HCT116 (cell line): ENCODE results near the gene ANXA3. TPM values are rescaled to one million over a fixed set of nuclear protein-coding genes. Genes with fewer than 3 reads are reported as not detected.

ENCODE experiments used
- ATAC-seq: fragments of 200-7000 bp; cut with Tn5 transposase; 2 replicates; pipeline ENCODE4 v1.9.1; 2020; ENCODE audit warnings: mild to moderate bottlenecking, moderate library complexity
- BruUV-seq: library from RNA; stranded (reverse); fragments of 400-500 nt; replicated peaks from 2 replicates; lab custom pipeline; 2021; lab: Mats Ljungman, UMichigan
- CTCF ChIA-PET: fragments of 300-600 bp; sonication (Branson Sonifier 250); formaldehyde crosslinking; loops from one replicate; lab custom pipeline; 2021; ENCODE audit warnings: antibody characterized with exemption; lab: Charles Lee
- POLR2A ChIA-PET: fragments of 300-600, 350-600 bp; sonication (Branson Sonifier 250); formaldehyde crosslinking; loops from one replicate; lab custom pipeline; 2021; ENCODE audit warnings: antibody characterized with exemption; lab: Charles Lee
- RAD21 ChIA-PET, 2 experiments: fragments of 300-600 bp; sonication (Branson Sonifier 250); formaldehyde crosslinking; loops; one replicate each; lab custom pipeline; 2023; ENCODE audit warnings: low total read pairs in 2 of 2; ENCODE audit not compliant: uncharacterized antibody in 2 of 2, unreplicated experiment in 2 of 2, low non-redundant PET in 1 of 2; lab: Charles Lee
- DNase-seq: peaks from one replicate; pipeline ENCODE4 v3.0.0-alpha.2; 2010; ENCODE audit warnings: low read depth, low spot score
- H2AFZ ChIP-seq: fragments of 200-600 bp; shearing (Covaris generic), sonication (generic); 2 replicates; pipeline ENCODE4 v1.6.1; 2017; ENCODE audit warnings: low read depth, mixed run types, mixed read lengths, antibody characterized with exemption, low read length; ENCODE audit not compliant: poor library complexity, severe bottlenecking
- H3K27ac ChIP-seq: 2 replicates; pipeline ENCODE4 v1.5.1; 2012; ENCODE audit warnings: low read depth, low read length
- H3K27me3 ChIP-seq: fragments of 200-600 bp; sonication (generic); 2 replicates; pipeline ENCODE4 v1.6.1; 2016; ENCODE audit warnings: mixed run types, low read length, mixed read lengths; ENCODE audit not compliant: insufficient read depth
- H3K36me3 ChIP-seq, 2 experiments: fragments of 200-500 bp in 1 of 2; fragments of 200-600 bp in 1 of 2; sonication (Bioruptor generic) in 1 of 2; sonication (generic) in 1 of 2; 2 replicates each; pipeline versions ENCODE4 v1.5.1 to v1.6.1; 2014 to 2016; ENCODE audit warnings: low read length in 2 of 2, inconsistent platforms in 1 of 2, mixed read lengths in 1 of 2, mixed run types in 1 of 2; ENCODE audit not compliant: insufficient read depth in 2 of 2, control insufficient read depth in 1 of 2
- H3K4me1 ChIP-seq, 2 experiments: fragments of 200-600 bp in 1 of 2; sonication (generic) in 1 of 2; 2 replicates each; pipeline versions ENCODE4 v1.5.1 to v1.6.1; 2012 to 2017; ENCODE audit warnings: low read length in 2 of 2, inconsistent platforms in 1 of 2, mild to moderate bottlenecking in 1 of 2, mixed read lengths in 1 of 2, mixed run types in 1 of 2, moderate library complexity in 1 of 2; ENCODE audit not compliant: insufficient read depth in 2 of 2, control insufficient read depth in 1 of 2
- H3K4me2 ChIP-seq: fragments of 200-600 bp; sonication (generic); 2 replicates; pipeline ENCODE4 v1.6.1; 2017; ENCODE audit warnings: mixed run types, low read length, mixed read lengths
- H3K4me3 ChIP-seq, 2 experiments: fragments of 200-600 bp in 1 of 2; sonication (generic) in 1 of 2; replicated peaks in 1 of 2; 2 replicates each; pipeline ENCODE4 v1.5.1; 2011 to 2016; ENCODE audit warnings: low read length in 2 of 2, control low read depth in 1 of 2, low read depth in 1 of 2, mild to moderate bottlenecking in 1 of 2, mixed read lengths in 1 of 2, mixed run types in 1 of 2
- H3K79me2 ChIP-seq: fragments of 200-600 bp; sonication (generic); 2 replicates; pipeline ENCODE4 v1.6.1; 2017; ENCODE audit warnings: mild to moderate bottlenecking, mixed run types, low read length, moderate library complexity, mixed read lengths; ENCODE audit not compliant: insufficient read depth
- H3K9ac ChIP-seq: fragments of 200-600 bp; sonication (generic); 2 replicates; pipeline ENCODE4 v1.6.1; 2016; ENCODE audit warnings: low read length, mixed read lengths
- H3K9me2 ChIP-seq: fragments of 200-600 bp; sonication (generic), shearing (Covaris generic); 2 replicates; pipeline ENCODE4 v1.6.1; 2017; ENCODE audit warnings: mixed run types, mild to moderate bottlenecking, moderate library complexity; ENCODE audit not compliant: insufficient read depth
- H3K9me3 ChIP-seq, 2 experiments: fragments of 200-500 bp in 1 of 2; fragments of 200-600 bp in 1 of 2; sonication (Bioruptor generic) in 1 of 2; sonication (generic) in 1 of 2; 2 replicates each; pipeline ENCODE4 v1.6.1; 2014 to 2017; ENCODE audit warnings: low read length in 2 of 2, mixed read lengths in 2 of 2, inconsistent platforms in 1 of 2, low read depth in 1 of 2, mild to moderate bottlenecking in 1 of 2, mixed run types in 1 of 2, moderate library complexity in 1 of 2; ENCODE audit not compliant: control insufficient read depth in 1 of 2, insufficient read depth in 1 of 2
- H4K20me1 ChIP-seq: fragments of 200-600 bp; sonication (generic), shearing (Covaris generic); 2 replicates; pipeline ENCODE4 v1.6.1; 2017; ENCODE audit warnings: mixed run types, mild to moderate bottlenecking, moderate library complexity; ENCODE audit not compliant: insufficient read depth
- ATF3 ChIP-seq: IDR thresholded peaks from 2 replicates; pipeline ENCODE4 v1.6.1; 2012
- CBX3 ChIP-seq: IDR thresholded peaks from 2 replicates; pipeline ENCODE4 v1.6.1; 2012; ENCODE audit warnings: low read depth
- CEBPB ChIP-seq: IDR thresholded peaks from 2 replicates; pipeline ENCODE4 v1.6.1; 2012; ENCODE audit warnings: low read depth
- CTCF ChIP-seq, 3 experiments: fragments of 200-600 bp in 1 of 3; sonication (generic) in 1 of 3; IDR thresholded peaks in 2 of 3; conservative IDR thresholded peaks in 1 of 3; 2 replicates each; pipeline ENCODE4 v1.5.1; 2012 to 2017; ENCODE audit warnings: low read depth in 2 of 3, low read length in 2 of 3, antibody characterized with exemption in 1 of 3, borderline replicate concordance in 1 of 3, control low read depth in 1 of 3, mild to moderate bottlenecking in 1 of 3, mixed read lengths in 1 of 3, mixed run types in 1 of 3, moderate library complexity in 1 of 3; ENCODE audit not compliant: insufficient read depth in 1 of 3
- ELF1 ChIP-seq: IDR thresholded peaks from 2 replicates; pipeline ENCODE4 v1.6.1; 2012; ENCODE audit warnings: low read depth, borderline replicate concordance
- EZH2 ChIP-seq: fragments of 200-600 bp; sonication (generic); IDR thresholded peaks from 2 replicates; pipeline ENCODE4 v1.6.1; 2017; ENCODE audit warnings: antibody characterized with exemption, mixed run types
- EZH2phosphoT487 ChIP-seq: fragments of 200-600 bp; IDR thresholded peaks from 2 replicates; pipeline ENCODE4 v1.6.1; 2018; ENCODE audit warnings: antibody characterized with exemption, borderline replicate concordance
- JUND ChIP-seq: IDR thresholded peaks from 2 replicates; pipeline ENCODE4 v1.6.1; 2012
- MAX ChIP-seq: IDR thresholded peaks from 2 replicates; pipeline ENCODE4 v1.6.1; 2012
- POLR2A ChIP-seq: IDR thresholded peaks from 2 replicates; pipeline ENCODE4 v1.7.0; 2011; ENCODE audit warnings: borderline replicate concordance; ENCODE audit not compliant: insufficient read depth, insufficient read length; ENCODE audit errors: extremely low read depth
- RAD21 ChIP-seq: IDR thresholded peaks from 2 replicates; pipeline ENCODE4 v1.6.1; 2012; ENCODE audit warnings: low read depth, mild to moderate bottlenecking
- REST ChIP-seq: IDR thresholded peaks from 2 replicates; pipeline ENCODE4 v1.6.1; 2012; ENCODE audit warnings: low read depth
- SIN3A ChIP-seq: IDR thresholded peaks from 2 replicates; pipeline ENCODE4 v1.6.1; 2012; ENCODE audit warnings: low read depth
- SP1 ChIP-seq: IDR thresholded peaks from 2 replicates; pipeline ENCODE4 v1.6.1; 2012; ENCODE audit warnings: low read depth
- SRF ChIP-seq: IDR thresholded peaks from 2 replicates; pipeline ENCODE4 v1.6.1; 2012; ENCODE audit warnings: low read depth
- TCF7L2 ChIP-seq: IDR thresholded peaks from 2 replicates; pipeline ENCODE4 v1.7.0; 2011; ENCODE audit warnings: borderline replicate concordance, inconsistent platforms; ENCODE audit not compliant: insufficient read depth, insufficient read length; ENCODE audit errors: extremely low read depth
- YY1 ChIP-seq: IDR thresholded peaks from 2 replicates; pipeline ENCODE4 v1.6.1; 2011; ENCODE audit warnings: low read length, low read depth, moderate library complexity, mild to moderate bottlenecking; ENCODE audit not compliant: insufficient replicate concordance; ENCODE audit errors: extremely low read depth
- ZBTB33 ChIP-seq: IDR thresholded peaks from 2 replicates; pipeline ENCODE4 v1.6.1; 2011; ENCODE audit warnings: mild to moderate bottlenecking, low read length, moderate library complexity; ENCODE audit not compliant: insufficient replicate concordance; ENCODE audit errors: extremely low read depth
- ZNF274 ChIP-seq: fragments of 200-500 bp; sonication (Bioruptor generic); IDR thresholded peaks from 2 replicates; pipeline ENCODE4 v1.6.1; 2014; ENCODE audit warnings: mild to moderate bottlenecking, low read depth, low read length, inconsistent platforms
- intact Hi-C: fragments of 100-400 bp; cut with micrococcal nuclease; formaldehyde crosslinking; loops from 2 replicates; pipeline ENCODE4 v1.10.0; 2022
- total RNA-seq: library from RNA; stranded (reverse); gene quantifications from one replicate; pipeline ENCODE4 v1.2.1, GENCODE V29; 2021; ENCODE audit not compliant: unreplicated experiment

Gene ANXA3
- total RNA-seq, 1 experiment from 2014 or later, result 158 TPM

GRCh38 chr4:78622253-78622979 is 70.8 kb downstream of the ANXA3 start:
- Histone ChIP-seq H3K4me3 (no peak overlapping the region), H4K20me1 (no peaks in the 10 kb centered on the region), H3K4me2 (peak overlapping the region; percentile 37), H3K36me3 (no peaks in the 10 kb centered on the region), H3K9me2 (no peaks in the 10 kb centered on the region), H3K27ac (no peak overlapping the region), H3K27me3 (no peaks in the 10 kb centered on the region), H3K79me2 (no peaks in the 10 kb centered on the region), H2AFZ (no peak overlapping the region), H3K9me3 (no peaks in the 10 kb centered on the region), H3K9ac (no peak overlapping the region), H3K4me1 (peaks cover 0 to 17% of the 10 kb centered on the region in 2 experiments; a peak in 2 of 4 replicates)
- intact Hi-C loops, result no loop called here
- POLR2A ChIA-PET, result no interaction called here
- CTCF ChIA-PET, result no interaction called here
- DNase-seq (no peak), ATAC-seq (peak; percentile 78)
- no TSS peak for BruUV-seq
- RAD21 ChIA-PET, result no interaction called here
- TF ChIP-seq MAX (no peak), RAD21 (no peak), EZH2phosphoT487 (no peak), ELF1 (no peak), CEBPB (no peak), CBX3 (no peak), TCF7L2 (no peak), SP1 (no peak), ZNF274 (no peak), SIN3A (no peak), YY1 (no peak), SRF (no peak), POLR2A (no peak), CTCF (IDR thresholded peaks at IDR 0.05 in 2 of 3, conservative IDR thresholded peaks at IDR 0.05 in 1 of 3; ENCODE audit: borderline replicate concordance in 1 of 3, insufficient read depth in 1 of 3, low read depth in 2 of 3, low read length in 2 of 3) (no peak), JUND (no peak), EZH2 (no peak), REST (no peak), ATF3 (no peak), ZBTB33 (no peak)
